Stimulated activated CD8-positive, alpha-beta memory T cell treated with anti-CD3 and anti-CD28 coated beads, Interleukin-12 subunit alpha, Interleukin-12 subunit beta, amount 100 ng/mL, for 4 hours (primary cell): ENCODE data around the gene AMER3.

ENCODE experiments used
- DNase-seq: peaks from one replicate; pipeline ENCODE4 v3.0.0-alpha.2; 2020; ENCODE audit warnings: low read depth

AMER3 gene

DNA sequence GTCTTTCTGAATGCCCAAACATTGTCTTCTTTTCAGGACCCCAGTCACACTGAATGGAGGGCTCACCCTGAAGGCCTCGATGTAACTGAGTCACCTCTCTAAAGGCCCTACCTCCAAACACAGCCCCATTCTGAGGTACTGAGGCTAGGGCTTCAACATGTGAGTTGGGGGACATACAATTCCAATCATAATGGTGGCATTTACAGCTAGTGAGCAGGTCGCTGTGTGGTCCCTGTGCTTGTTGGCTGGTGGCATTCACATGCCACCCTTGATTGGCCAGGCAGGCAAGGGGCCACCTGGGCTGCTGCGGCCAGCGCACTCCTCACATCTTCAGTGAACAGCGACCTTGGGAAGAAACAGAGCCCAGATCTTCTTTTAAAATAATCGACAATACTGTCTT lies 30.7 kb downstream of the AMER3 start:
- DNase-seq = no peak

DNA sequence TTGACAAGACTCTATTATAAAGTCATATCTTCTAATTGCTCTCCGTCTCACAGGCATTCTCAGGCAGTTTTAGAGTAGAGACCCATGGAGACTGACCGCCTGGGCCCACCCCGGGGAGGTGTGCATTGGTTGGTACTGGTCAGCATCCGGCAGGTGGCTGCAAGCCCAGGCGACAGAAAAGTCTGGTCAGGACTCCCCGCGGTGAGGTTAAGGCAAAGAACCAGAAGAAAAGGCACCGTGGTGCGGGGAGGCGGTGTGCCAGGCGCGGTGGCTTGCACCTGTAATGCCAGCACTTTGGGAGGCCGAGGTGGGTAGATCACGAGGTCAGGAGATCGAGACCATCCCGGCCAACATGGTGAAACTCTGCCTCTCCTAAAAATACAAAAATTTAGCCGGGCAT lies 32.5 kb downstream of the AMER3 start:
- DNase-seq = no peak

DNA sequence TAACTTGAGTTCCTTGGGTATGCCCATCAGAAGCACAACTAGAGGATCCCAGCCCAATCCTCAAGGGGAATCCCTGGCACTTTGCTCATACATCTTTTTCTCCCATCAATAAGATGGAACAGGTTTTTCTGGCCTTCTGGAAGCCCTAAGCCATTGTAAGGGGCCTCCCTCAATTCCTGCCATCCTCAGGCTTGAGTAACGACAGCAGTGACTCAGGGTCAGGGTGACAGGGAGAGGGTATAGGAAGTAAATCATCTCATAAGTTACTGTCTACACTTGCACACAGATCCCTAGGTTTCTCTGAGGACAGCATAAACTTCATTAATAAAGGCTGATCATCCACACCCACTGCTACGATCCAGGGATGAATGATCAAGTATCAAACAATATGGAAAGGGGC lies 35.0 kb downstream of the AMER3 start:
- DNase-seq = no peak

DNA sequence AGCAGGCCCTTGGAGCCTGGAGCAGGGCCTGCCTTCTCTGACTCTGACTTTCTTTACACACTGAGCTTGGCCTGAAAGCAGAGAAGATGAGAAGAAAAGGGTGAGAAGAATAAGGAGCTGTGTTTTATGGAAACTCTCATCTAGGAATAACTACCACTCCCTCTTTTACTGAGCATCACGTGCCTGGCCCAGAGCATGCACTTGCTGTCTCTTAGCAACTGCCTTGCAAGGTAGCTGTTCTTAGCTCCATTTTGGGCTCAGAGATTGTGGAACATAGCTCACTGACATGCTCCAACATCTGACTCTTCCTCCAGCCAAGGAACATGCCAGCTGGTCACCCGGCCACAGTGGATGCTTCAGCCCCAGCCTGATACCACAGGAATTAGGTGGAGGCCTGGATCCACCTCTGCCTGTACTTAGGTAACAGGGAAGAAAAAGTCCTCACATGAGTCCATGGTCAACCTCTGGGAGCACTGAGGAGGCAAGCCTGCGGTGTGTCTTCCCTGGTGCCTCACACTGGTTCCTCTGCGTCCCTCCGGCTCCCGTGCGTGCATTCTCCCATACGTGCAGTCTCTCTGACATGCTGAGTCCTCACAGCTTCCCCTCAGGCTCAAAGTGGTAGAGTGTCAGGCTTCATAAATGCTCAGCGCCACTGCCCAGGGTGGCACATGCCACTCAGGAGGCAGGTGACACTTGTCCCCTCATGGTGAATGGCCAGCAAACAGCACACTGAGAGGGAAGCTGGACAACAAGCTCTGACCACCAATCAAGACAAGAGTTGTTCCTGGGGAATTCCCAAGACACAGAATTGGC lies 35.7 kb downstream of the AMER3 start:
- DNase-seq = no peak

DNA sequence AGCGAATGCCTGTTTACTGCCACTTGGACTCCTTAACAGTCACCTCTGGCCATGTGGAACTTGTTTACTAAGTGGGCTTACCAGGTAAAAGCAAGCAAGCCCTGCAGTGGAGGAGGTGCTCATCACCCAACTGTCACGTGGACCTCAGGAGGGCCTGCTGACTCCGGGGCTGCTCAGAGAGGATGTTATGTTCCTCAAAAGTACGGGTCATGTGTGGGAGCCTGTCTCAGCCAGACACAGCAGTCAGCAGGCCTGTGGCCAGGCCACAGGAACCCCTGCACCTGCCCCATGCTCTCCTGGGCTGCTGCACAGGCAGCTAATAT lies 36.2 kb downstream of the AMER3 start:
- DNase-seq = no peak

DNA sequence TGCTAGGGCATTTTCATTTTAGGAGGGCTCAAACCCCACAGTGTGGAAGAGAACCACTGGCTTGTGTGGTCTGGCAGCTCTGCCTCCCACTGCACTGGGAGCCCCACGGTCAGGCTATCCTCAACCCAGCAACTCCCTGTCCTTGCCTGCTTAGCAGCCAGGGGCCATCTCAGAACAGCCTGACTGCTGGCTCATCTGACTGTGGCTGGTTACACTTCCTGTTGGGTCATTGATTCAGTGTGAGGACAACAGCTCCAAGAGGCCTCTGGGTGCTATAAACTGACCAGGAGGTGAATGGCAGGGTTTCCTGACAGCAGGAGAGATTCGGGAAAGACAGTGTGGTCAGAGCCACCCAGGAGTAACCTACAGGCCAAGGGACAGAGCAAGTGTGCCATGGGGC lies 40.1 kb downstream of the AMER3 start:
- no peak for DNase-seq

DNA sequence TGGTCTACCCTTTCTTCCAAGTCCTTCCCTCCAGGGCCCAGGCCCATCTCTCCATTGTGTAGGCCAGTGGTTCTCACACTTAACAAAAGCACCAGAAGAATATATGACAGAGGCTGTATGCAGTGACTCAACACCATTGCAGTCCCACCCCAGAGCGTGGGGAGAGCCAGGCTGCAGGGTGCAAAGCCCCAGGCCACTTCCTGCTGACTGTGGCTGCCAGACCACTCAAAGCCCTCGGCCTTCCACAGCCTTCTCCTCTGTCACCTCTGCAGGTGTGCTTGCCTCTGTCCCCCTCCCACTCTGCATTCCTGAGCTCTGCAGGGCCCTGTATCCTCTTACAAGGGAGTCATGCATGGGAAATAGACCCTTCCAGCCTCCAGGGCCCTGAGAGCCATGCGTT lies 41.0 kb downstream of the AMER3 start:
- DNase-seq = no peak

DNA sequence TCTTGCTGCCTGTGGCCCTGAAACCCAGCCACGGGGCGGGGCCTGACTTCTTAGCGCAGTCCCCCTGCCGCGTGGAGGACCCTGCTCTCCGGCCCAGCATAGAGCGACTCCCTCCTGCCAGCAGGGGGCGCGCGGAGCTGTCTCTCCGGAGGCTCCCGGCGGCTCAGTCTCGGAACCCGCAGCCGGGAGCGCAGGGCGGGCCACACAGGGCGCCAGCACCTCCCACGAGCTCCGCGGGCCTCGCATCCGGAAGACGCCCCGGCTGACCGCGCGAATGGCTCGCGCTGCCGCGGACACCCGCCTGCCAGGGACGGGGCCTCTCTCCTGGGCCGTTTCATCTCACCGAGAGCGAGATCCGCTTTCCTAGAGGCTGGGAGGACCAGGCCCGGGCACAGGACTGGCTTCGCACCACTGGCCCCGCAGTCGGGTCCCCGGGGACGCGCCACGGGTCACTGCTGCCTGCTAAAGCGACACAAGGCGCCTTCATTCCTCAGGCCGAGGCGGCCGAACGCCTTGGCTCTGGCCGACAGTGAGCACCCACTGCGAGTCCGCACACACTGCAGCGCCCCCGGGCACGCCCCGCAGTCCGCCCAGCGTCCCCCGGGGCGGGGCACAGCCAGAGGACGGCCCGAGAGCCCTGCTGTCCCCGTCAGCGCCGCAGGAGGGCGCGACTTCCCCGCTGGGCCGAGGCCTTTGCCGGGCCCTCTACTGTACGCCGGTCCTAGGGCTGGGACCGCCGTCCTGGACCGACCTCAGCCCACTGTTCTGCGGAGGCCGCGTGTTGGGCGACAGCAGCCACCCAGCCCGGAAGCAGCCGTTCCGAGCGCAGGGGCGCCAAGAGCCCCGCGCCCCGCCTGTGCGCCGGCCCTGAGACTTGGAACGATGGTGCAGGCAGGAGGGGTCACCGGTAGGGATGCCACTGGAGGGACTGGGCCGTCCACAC lies 42.4 kb downstream of the AMER3 start:
- DNase-seq = peak; percentile 86

DNA sequence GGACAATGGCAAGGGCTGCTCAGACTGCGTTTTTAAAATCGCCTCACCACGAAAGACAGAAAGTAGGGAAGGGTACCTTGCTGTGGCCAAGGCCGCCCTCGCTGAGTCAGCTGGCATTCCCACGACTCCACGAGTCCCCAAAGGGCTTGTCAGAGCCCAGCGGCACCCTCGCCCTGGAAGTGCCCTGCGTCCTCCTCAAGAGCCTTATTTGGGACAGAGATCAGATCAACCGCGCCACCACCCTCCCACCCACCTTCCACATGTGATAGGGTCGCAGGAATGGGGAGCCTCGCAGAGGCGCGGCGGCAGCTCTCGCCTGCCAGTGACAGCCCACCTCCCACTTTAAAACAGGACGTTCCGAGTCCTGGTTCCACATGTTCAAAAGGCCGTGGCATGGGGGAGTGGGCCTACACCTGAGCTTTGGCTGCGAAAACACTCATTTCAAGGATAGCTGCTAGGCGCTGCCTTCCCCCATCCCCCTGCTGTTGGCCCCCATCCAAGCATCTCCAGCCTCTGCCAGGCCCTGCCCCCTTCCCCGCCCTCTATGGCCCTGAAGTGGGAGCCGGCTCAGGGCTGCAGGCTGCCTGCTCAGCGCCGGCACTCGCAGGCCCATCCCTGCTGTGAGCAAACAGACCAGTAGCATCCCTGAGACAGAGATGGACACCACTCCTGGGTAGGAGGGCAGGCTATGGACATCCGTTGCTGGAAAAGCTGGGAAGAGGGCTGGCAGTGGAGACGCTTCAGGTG lies 43.3 kb downstream of the AMER3 start:
- no peak for DNase-seq

DNA sequence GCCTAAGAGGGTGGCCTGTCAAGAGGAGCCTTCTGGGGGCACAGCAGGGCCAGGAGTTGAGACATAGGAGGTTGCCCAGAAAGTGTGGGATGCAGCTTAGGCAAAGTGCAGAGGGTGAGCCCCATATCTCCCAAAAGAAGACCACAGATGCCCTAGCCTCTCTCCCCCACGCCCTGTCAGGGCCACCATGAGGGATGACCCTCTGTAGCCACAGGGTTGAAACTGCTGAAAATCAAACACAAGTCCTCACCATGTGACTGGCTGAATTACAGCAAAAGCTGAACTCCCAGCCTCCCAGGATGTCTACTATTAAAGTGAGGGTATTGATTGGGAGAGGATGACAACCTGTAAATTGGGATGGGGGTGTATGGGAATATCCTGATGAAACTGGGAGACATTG lies 44.0 kb downstream of the AMER3 start:
- DNase-seq = no peak

DNA sequence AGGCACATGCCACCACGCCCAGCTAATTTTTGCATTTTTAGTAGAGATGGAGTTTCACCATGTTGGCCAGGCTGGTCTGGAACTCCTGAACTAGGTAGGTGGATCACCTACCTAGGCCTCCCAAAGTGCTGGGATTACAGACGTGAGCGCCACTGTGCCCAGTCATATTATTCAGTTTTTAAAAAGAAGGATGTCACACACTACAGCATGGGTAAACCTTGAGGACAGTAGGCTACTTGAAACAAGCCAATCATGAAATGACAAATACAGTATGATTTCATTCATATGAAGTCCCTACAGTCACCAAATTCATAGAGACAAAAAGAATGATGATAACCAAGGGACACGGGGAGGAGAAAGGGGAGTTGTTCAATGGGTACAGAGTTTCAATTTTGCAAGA lies 50.3 kb downstream of the AMER3 start:
- no peak for DNase-seq

DNA sequence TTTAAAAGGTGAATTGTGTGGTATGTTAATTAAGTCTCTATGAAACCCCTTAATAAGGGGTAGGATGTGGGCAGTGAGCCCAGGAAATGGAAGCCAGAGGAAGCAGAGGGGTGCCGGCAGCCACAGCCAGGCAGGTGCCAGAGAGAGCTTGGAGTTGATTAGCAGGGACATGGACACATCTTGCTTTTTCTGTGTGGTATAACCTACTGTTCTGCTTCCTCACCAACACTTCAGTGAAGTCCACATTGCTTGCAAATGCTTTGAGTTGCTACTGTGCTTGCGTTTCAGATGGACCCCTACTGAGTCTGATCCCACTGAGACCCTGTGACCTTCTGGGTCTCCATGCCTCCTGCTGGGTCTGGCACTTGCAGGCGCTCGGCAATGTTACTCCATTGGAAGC lies 51.0 kb downstream of the AMER3 start:
- DNase-seq = no peak

DNA sequence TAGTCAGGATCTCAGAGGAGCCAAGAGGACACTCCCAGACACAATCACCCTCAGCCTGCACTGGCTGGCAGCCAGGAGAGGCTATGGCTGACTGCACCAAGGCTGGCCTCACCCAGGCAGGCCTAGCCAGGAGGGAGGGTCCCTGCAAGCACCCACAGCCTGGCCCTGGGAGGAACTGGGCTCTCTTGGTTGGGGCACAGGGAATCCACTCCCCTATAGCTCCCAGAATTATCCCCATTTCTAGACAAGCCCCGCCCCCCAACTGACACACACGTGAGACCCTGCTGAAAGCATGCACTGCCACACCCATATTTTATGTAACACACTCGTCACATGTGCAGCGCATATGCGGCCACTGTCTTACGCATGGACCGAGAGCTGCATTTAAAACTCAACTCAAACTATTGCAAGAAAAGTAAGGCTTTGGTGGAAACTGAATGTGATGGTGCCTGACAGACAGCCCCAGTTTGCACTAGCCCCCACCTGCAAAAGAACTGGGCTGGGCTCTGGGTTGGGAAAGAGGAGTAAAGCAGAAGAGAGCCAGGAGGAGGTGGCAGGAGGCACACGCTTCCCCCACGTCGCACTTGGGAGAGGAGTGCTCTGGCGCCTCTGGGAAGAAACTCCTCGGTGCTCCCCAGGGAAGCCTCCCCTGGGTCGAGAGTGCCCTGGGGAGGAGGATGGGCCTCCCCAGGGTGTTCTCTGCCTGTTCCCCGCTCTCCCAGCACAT lies 52.5 kb downstream of the AMER3 start:
- no peak for DNase-seq

DNA sequence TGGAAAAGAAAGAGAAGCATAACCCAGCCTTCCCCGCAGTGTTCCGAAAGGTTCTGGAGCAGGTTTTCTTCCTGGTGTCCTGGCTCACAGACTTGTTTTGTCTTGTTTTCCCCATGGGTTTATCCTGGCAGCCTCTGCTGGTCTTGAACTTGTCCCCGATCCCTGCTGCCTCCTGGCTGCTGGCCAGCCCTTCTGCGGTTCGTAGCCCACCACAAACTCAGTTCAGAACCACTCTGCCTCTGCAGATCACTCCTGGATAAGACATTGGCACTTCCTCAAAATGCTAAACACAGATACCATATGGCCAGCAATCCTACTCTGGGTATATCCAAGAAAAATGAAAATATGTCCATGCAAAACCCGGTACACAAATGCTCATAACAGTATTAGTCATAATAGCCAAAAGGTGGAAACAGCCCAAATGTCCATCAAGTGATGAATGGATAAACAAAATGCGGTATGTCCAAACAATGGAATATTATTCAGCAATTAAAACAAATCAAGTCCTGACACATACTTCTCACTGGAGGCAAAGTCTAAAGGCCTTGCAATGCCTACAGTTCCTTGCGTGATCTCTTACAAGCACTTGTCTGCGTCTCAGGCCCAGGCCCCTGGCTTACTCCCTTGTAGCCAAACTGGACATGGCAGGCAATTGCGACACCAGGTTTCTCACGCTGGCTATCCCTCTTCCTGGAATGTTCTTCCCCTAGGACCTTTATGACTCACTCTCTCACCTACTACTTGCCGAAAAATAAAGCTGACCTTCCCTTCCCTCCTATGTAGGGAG lies 53.3 kb downstream of the AMER3 start:
- DNase-seq = no peak

DNA sequence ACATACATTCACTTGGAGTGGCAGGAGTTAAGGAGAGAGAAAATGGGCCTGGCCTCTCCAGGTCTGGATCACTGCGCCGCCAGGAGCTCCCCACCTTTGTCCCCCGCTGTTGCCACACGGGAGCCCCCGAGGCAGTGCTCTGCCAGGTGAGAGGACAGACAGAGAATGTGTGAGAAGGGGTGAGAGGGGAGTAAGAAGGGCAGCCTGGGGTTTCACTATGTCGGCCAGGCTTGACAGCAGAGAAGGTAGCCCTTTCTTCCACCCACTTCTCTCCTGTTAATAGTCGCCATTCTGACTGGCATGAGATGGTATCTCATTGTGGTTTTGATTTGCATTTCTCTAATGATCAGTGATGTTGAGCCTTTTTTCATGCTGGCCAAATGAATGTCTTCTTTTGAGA lies 55.1 kb downstream of the AMER3 start:
- no peak for DNase-seq

DNA sequence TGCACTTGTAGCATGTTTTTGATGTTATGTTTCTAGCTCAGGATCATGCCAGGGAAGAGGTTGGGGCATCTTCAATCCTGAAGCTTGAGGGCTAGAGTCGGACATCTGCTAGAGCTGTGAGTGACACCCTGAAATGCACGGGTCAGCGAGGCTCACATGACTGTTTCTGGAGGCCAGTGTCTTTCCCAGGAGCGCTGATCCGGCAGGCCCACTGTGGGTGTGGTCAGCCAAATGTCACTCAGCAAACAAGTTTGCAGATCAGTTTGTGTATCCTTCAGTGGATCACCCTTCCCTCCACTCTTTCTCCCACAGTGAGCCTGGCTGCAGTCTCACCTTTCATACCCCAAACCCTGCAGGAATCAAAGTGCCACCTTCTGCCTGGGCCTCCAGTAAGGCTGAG lies 58.4 kb downstream of the AMER3 start:
- DNase-seq = no peak

DNA sequence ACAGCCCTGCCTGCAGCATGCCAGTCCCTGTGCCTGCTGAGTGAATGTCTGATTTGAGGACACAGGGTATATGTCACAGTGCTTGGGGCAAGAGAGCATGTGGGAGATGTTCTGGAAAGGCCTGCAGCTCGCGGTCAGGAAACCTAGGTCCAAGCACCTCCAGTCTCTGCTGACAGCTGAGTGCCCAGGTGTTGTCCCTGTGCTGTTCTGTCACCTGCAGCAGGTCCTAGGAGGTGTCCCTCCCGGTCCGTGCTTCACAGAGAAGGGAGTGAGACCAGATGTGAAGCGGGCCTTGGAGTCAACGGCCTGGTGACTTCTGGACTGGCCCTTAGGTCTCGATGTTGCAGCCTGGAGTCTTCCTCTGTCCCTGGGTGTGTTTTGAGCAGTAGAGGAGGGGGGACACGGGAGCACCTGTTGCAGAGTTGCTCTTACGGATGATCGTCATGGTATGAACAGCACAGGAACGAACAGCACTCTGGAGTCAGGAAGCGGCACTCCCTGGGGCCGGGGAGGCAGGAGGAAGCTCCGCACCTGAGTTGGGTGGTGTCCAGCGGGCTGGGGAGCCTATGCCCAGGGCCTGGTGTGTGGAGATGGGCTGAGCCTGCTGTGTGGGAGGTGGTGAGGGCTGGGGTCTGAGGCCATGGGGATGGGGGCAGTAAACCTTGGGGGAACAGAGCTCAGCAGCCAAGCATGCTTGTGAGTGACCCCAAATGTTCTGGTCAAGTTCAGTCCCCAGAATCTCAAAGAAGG lies 59.8 kb downstream of the AMER3 start:
- DNase-seq = no peak
